SK-N-MC (cell line): ENCODE results near the gene CIAO3.

Source experiments
- EZH2 ChIP-seq: fragments of 200-600 bp; sonication (generic); IDR thresholded peaks from one replicate; pipeline ENCODE4 v1.6.1; 2017; ENCODE audit warnings: antibody characterized with exemption
- FOXP2 ChIP-seq: optimal IDR thresholded peaks from 2 replicates; pipeline ENCODE3; 2011; ENCODE audit warnings: mild to moderate bottlenecking, moderate library complexity; ENCODE audit not compliant: insufficient read depth; ENCODE audit errors: extremely low read length, control extremely low read depth
- POLR2AphosphoS5 ChIP-seq: IDR thresholded peaks from 2 replicates; pipeline ENCODE4 v1.6.1; 2012; ENCODE audit warnings: mild to moderate bottlenecking, low read depth, low read length, borderline replicate concordance

DNA sequence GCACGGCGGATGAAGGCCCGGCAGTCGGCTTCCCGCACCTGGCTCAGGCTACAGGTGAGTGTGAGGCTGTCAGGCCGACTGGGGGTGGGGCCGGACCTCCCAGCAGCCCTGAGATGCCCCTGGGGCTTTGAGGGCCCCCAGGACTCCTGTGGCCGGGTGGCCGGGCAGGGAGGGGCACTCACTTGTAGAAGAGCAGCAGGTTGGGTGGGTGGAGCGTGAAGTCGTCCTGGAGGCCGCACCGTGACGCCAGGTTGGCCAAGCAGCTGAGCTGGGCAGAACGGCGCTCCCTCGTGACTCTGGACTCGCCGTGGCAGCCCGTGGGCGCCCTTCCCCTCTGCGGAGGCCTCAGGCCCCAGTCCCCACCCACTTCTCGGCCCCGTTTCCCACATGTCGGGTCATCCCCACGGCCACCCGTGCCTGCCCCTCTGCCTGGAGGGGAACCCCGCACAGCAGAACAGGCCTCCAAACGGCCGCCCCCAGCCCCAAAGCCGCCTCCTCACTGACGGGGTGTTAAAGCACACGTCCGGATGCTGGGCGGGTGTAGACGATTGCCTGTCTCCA, 34.5 kb upstream of the CIAO3 start:
- TF ChIP-seq POLR2AphosphoS5 (no peak), EZH2 (no peak), FOXP2 (no peak)
